SK-N-SH treated with all-trans-retinoic acid at 6 μM for 48 hours (cell line): ENCODE results near the gene ENSA.

ENCODE experiments used
- CSRNP3 ChIP-seq: fragments of 250-450 bp; sonication (Bioruptor Pico); IDR thresholded peaks from 2 replicates; pipeline ENCODE4 v1.5.1; 2021; ENCODE audit warnings: mild to moderate bottlenecking, moderate library complexity
- GLIS3 ChIP-seq: fragments of 250-450 bp; sonication (Bioruptor Pico); IDR thresholded peaks from 2 replicates; pipeline ENCODE4 v1.5.0; 2020; ENCODE audit warnings: mild to moderate bottlenecking, moderate library complexity
- RARB ChIP-seq: fragments of 250-450 bp; sonication (Bioruptor Pico); IDR thresholded peaks from 2 replicates; pipeline ENCODE4 v1.8.0; 2021; ENCODE audit warnings: mild to moderate bottlenecking, moderate library complexity
- SNAI2 ChIP-seq: fragments of 250-450 bp; sonication (Bioruptor Pico); IDR thresholded peaks from 2 replicates; pipeline ENCODE4 v1.5.0; 2020; ENCODE audit warnings: mild to moderate bottlenecking, moderate library complexity
- TCF4 ChIP-seq: fragments of 250-450 bp; sonication (Bioruptor Pico); IDR thresholded peaks from 2 replicates; pipeline ENCODE4 v1.8.0; 2021; ENCODE audit warnings: mild to moderate bottlenecking, moderate library complexity, borderline replicate concordance
- ZFP3 ChIP-seq: fragments of 250-450 bp; sonication (Bioruptor Pico); IDR thresholded peaks from 2 replicates; pipeline ENCODE4 v1.5.0; 2020; ENCODE audit warnings: mild to moderate bottlenecking, moderate library complexity
- ZFP30 ChIP-seq: fragments of 450-650 bp; formaldehyde crosslinking; IDR thresholded peaks from 2 replicates; pipeline ENCODE4 v1.5.0; 2022; ENCODE audit warnings: mild to moderate bottlenecking, moderate library complexity

GRCh38 chr1:150603711-150604110, 25.7 kb downstream of the ENSA start:
- TF ChIP-seq TCF4 (CRISPR knock-in tag) (no peak), CSRNP3 (no peak), ZFP30 (no peak), GLIS3 (no peak), RARB (no peak), SNAI2 (no peak), ZFP3 (no peak)
